ENCODE data around the gene SPTBN4.

- TF ChIP-seq POLR2AphosphoS5 (IDR thresholded peaks at IDR 0.05) (no peak), CTCF (IDR thresholded peaks at IDR 0.05) (no peak)
Measured at GRCh38 chr19:40501599-40501998, 34.8 kb downstream of the SPTBN4 start.
